NCI-H2029 (cell line): ENCODE results near the gene TMEM60.
A peak's percentile ranks its signal among the peaks of the same experiment; 100 is the strongest.
"Not testable (repeated sequence)": the region's sequence is repeated elsewhere in the genome, so short reads cannot be mapped to it uniquely, and the experiment has no call there.

Experiments
- DNase-seq: peaks from one replicate; lab custom pipeline; 2025; lab: John Stamatoyannopoulos, UW

TMEM60 gene

GRCh38 chr7:77811516-77812289 is 13.5 kb upstream of the TMEM60 start:
- DNase-seq: no peak

GRCh38 chr7:77808517-77808916 is 10.3 kb upstream of the TMEM60 start:
- no peak for DNase-seq

GRCh38 chr7:77806425-77806824 is 8.2 kb upstream of the TMEM60 start:
- no peak for DNase-seq

GRCh38 chr7:77802557-77803405 is 4.5 kb upstream of the TMEM60 start:
- no peak for DNase-seq

GRCh38 chr7:77800730-77801129 is 2.5 kb upstream of the TMEM60 start:
- no peak for DNase-seq

- no peak for DNase-seq
These were observed 1.9 kb upstream of the TMEM60 start for GRCh38 chr7:77800158-77800557.

- DNase-seq: no peak
These were observed 1.1 kb upstream of the TMEM60 start for GRCh38 chr7:77799078-77799964.

- peak; percentile 22 for DNase-seq
These were observed 370 bp downstream of the TMEM60 start for GRCh38 chr7:77797734-77798393.

- DNase-seq: peak; percentile 30
These were observed 1.3 kb downstream of the TMEM60 start for GRCh38 chr7:77796960-77797359.

- no peak for DNase-seq
These were observed 2.1 kb downstream of the TMEM60 start for GRCh38 chr7:77796109-77796508.

- DNase-seq: no peak
These were observed 4.2 kb downstream of the TMEM60 start for GRCh38 chr7:77794000-77794399.

GRCh38 chr7:77791956-77792355 is 6.3 kb downstream of the TMEM60 start:
- no peak for DNase-seq

- DNase-seq: peak; percentile 86
These were observed 6.9 kb downstream of the TMEM60 start for GRCh38 chr7:77791336-77791735.

GRCh38 chr7:77788327-77788902 is 9.8 kb downstream of the TMEM60 start:
- no peak for DNase-seq

GRCh38 chr7:77786741-77787140 is 11.5 kb downstream of the TMEM60 start:
- no peak for DNase-seq

GRCh38 chr7:77786018-77786417 is 12.2 kb downstream of the TMEM60 start:
- no peak for DNase-seq

- not testable (repeated sequence) for DNase-seq
These were observed 13.8 kb downstream of the TMEM60 start for GRCh38 chr7:77784426-77784825.

GRCh38 chr7:77783545-77783944 is 14.7 kb downstream of the TMEM60 start:
- DNase-seq: peak; percentile 45

- DNase-seq: no peak
These were observed 15.1 kb downstream of the TMEM60 start for GRCh38 chr7:77783111-77783510.

GRCh38 chr7:77782383-77782782 is 15.9 kb downstream of the TMEM60 start:
- DNase-seq: no peak

- no peak for DNase-seq
These were observed 19.7 kb downstream of the TMEM60 start for GRCh38 chr7:77778535-77778934.
